Muscle of leg (tissue), 11 donors: Measurements from ENCODE around the gene CENPT. TPM values are rescaled to one million over a fixed set of nuclear protein-coding genes. Genes with fewer than 3 reads are reported as not detected.

Source experiments
- DNase-seq: peaks from one replicate; pipeline ENCODE4 v3.0.0; 2013
- H3K27ac ChIP-seq: one replicate; pipeline ENCODE4 v1.5.1; 2013; ENCODE audit warnings: mild to moderate bottlenecking, low read length, control low read depth
- H3K27me3 ChIP-seq: one replicate; pipeline ENCODE4 v1.6.1; 2013; ENCODE audit warnings: low read length; ENCODE audit not compliant: control insufficient read depth, insufficient read depth
- H3K36me3 ChIP-seq: one replicate; pipeline ENCODE4 v1.6.1; 2013; ENCODE audit warnings: low read length; ENCODE audit not compliant: control insufficient read depth, insufficient read depth
- H3K4me1 ChIP-seq: one replicate; pipeline ENCODE4 v1.6.1; 2013; ENCODE audit warnings: low read length; ENCODE audit not compliant: control insufficient read depth, insufficient read depth
- H3K4me3 ChIP-seq: one replicate; pipeline ENCODE4 v1.5.1; 2013; ENCODE audit warnings: low read length, control low read depth
- H3K9me3 ChIP-seq: replicated peaks from 2 replicates; pipeline ENCODE4 v1.6.1; 2013; ENCODE audit warnings: low read depth, low read length; ENCODE audit not compliant: control insufficient read depth
- WGBS: methylation state at CpG from one replicate; pipeline ENCODE4 v1.1.5; 2013; ENCODE audit warnings: missing lambda C conversion rate; ENCODE audit not compliant: insufficient coverage; 5-methylcytosine and 5-hydroxymethylcytosine counted together
- polyA plus RNA-seq, 8 donors: library from polyadenylated mRNA; unstranded; fragments of 120-200 nt; gene quantifications; one replicate each; pipeline versions ENCODE4 v1.2.1 to v1.2.3, GENCODE V29; 2013; ENCODE audit warnings: inconsistent platforms in 1 of 8, low replicate concordance in 1 of 8; ENCODE audit not compliant: insufficient read length in 8 of 8, insufficient read depth in 1 of 8
- total RNA-seq: library from RNA; stranded (reverse); fragments of 120-200 nt; gene quantifications from one replicate; pipeline ENCODE4 v1.2.4, GENCODE V29; 2013

Gene CENPT
- total and polyA plus RNA-seq, 9 donors, result 31.2 to 47.9 (median 37.9) TPM

- Histone ChIP-seq H3K4me3 (peak overlapping the region; percentile 88), H3K4me1 (peaks cover 45% of the 10 kb centered on the region), H3K27me3 (no peaks in the 10 kb centered on the region), H3K27ac (peak overlapping the region; percentile 91), H3K36me3 (peaks cover 14% of the 10 kb centered on the region), H3K9me3 (no peaks in the 10 kb centered on the region)
- 80% methylated on average over 8 of the region's 11 CpGs for WGBS
- no peak for DNase-seq
These were observed 625 bp upstream of the CENPT start for GRCh38 chr16:67848118-67848517.

GRCh38 chr16:67846320-67847063 lies 1.0 kb downstream of the CENPT start, which contains the start of gene NUTF2:
NUTF2 (plus strand) TSS chr16:67846933; CDS start chr16:67865131, 18,198 bp downstream.
- WGBS, result 0% methylated on average over 54 of the region's 57 CpGs
- H3K36me3 ChIP-seq, result peaks cover 9% of the 10 kb centered on the region
- peak; percentile 99 for DNase-seq
- no peaks in the 10 kb centered on the region for H3K27me3 ChIP-seq
- peak within 1 kb of the TSS; percentile 88 for H3K4me3 ChIP-seq
- peak within 1 kb of the TSS; percentile 99 for H3K27ac ChIP-seq
- H3K4me1 ChIP-seq, result peaks cover 53% of the 10 kb centered on the region
- H3K9me3 ChIP-seq, result no peaks in the 10 kb centered on the region

GRCh38 chr16:67846063-67846319 lies 1.5 kb downstream of the CENPT start:
- Histone ChIP-seq H3K36me3 (peaks cover 9% of the 10 kb centered on the region), H3K9me3 (no peaks in the 10 kb centered on the region), H3K4me3 (peak overlapping the region; percentile 88), H3K4me1 (peaks cover 56% of the 10 kb centered on the region), H3K27ac (peak overlapping the region; percentile 99), H3K27me3 (no peaks in the 10 kb centered on the region)
- no CpG with 5 or more reads among the region's 2 CpGs for WGBS
- peak; percentile 18 for DNase-seq

- Histone ChIP-seq H3K4me1 (peaks cover 56% of the 10 kb centered on the region), H3K9me3 (no peaks in the 10 kb centered on the region), H3K4me3 (peak overlapping the region; percentile 88), H3K27ac (peak overlapping the region; percentile 99), H3K36me3 (peaks cover 9% of the 10 kb centered on the region), H3K27me3 (no peaks in the 10 kb centered on the region)
- no peak for DNase-seq
- WGBS, result 53% methylated on average over 5 of the region's 5 CpGs
These were observed 2.0 kb downstream of the CENPT start for GRCh38 chr16:67845291-67846062.

GRCh38 chr16:67844497-67844896 lies 3.0 kb downstream of the CENPT start:
- Histone ChIP-seq H3K4me1 (peaks cover 56% of the 10 kb centered on the region), H3K4me3 (no peak overlapping the region), H3K27ac (no peak overlapping the region), H3K27me3 (no peaks in the 10 kb centered on the region), H3K36me3 (peaks cover 9% of the 10 kb centered on the region), H3K9me3 (no peaks in the 10 kb centered on the region)
- peak; percentile 26 for DNase-seq
- WGBS, result 40% methylated on average over 4 of the region's 4 CpGs

GRCh38 chr16:67843343-67843765 lies 4.1 kb downstream of the CENPT start:
- H3K27me3 ChIP-seq, result no peaks in the 10 kb centered on the region
- H3K27ac ChIP-seq, result peak overlapping the region; percentile 71
- no peak for DNase-seq

GRCh38 chr16:67842509-67843342 lies 4.8 kb downstream of the CENPT start:
- Histone ChIP-seq H3K27ac (peak overlapping the region; percentile 71), H3K36me3 (peaks cover 5% of the 10 kb centered on the region), H3K9me3 (no peaks in the 10 kb centered on the region), H3K27me3 (no peaks in the 10 kb centered on the region), H3K4me1 (peaks cover 46% of the 10 kb centered on the region), H3K4me3 (peak overlapping the region; percentile 71)
- under 1% methylated on average over 66 of the region's 67 CpGs for WGBS
- peak; percentile 49 for DNase-seq

More at GRCh38 chr16:67843343-67843765, 4.1 kb downstream of the CENPT start:
- H3K4me1 ChIP-seq, result peaks cover 52% of the 10 kb centered on the region
- H3K9me3 ChIP-seq, result no peaks in the 10 kb centered on the region
- H3K36me3 ChIP-seq, result peaks cover 5% of the 10 kb centered on the region
- H3K4me3 ChIP-seq, result peak overlapping the region; percentile 71
- 11% methylated on average over 10 of the region's 11 CpGs for WGBS

- Histone ChIP-seq H3K27me3 (no peaks in the 10 kb centered on the region), H3K4me3 (peak within 1 kb of the TSS; percentile 71), H3K27ac (peak within 1 kb of the TSS; percentile 96), H3K9me3 (no peaks in the 10 kb centered on the region), H3K36me3 (peaks cover 5% of the 10 kb centered on the region), H3K4me1 (peaks cover 44% of the 10 kb centered on the region)
- DNase-seq, result peak; percentile 98
- under 1% methylated on average over 83 of the region's 83 CpGs for WGBS
These were observed 5.5 kb downstream of the CENPT start, which contains the start of gene THAP11 for GRCh38 chr16:67841816-67842508. THAP11 (plus strand) TSS chr16:67842320; CDS start chr16:67842555, 235 bp downstream.

- Histone ChIP-seq H3K4me3 (peak overlapping the region; percentile 60), H3K4me1 (peaks cover 43% of the 10 kb centered on the region), H3K36me3 (peaks cover 5% of the 10 kb centered on the region), H3K27ac (peak overlapping the region; percentile 96), H3K9me3 (no peaks in the 10 kb centered on the region), H3K27me3 (no peaks in the 10 kb centered on the region)
- WGBS, result 46% methylated on average over 17 of the region's 17 CpGs
- no peak for DNase-seq
These were observed 6.2 kb downstream of the CENPT start for GRCh38 chr16:67841198-67841815.
